Activated T-cell treated with anti-CD3 and anti-CD28 coated beads for 48 hours (primary cell): ENCODE results near the gene IL18.
"Not testable (repeated sequence)": the region's sequence is repeated elsewhere in the genome, so short reads cannot be mapped to it uniquely, and the experiment has no call there.

Source experiments
- DNase-seq: peaks from one replicate; pipeline ENCODE4 v3.0.0-alpha.2; 2020; ENCODE audit warnings: low read depth

Gene IL18

GRCh38 chr11:112121981-112122615, 41.8 kb downstream of the IL18 start:
- DNase-seq = no peak

GRCh38 chr11:112118176-112118575, 45.7 kb downstream of the IL18 start:
- DNase-seq = no peak

GRCh38 chr11:112115386-112115785, 48.5 kb downstream of the IL18 start:
- DNase-seq = no peak

GRCh38 chr11:112114460-112114859, 49.4 kb downstream of the IL18 start:
- DNase-seq = no peak

GRCh38 chr11:112113539-112114457, 50.1 kb downstream of the IL18 start:
- no peak for DNase-seq

GRCh38 chr11:112106070-112106469, 57.8 kb downstream of the IL18 start:
- DNase-seq = no peak

- no peak for DNase-seq
Measured at GRCh38 chr11:112103446-112103845, 60.4 kb downstream of the IL18 start.

- DNase-seq = no peak
Measured at GRCh38 chr11:112100462-112100861, 63.4 kb downstream of the IL18 start.

- no peak for DNase-seq
Measured at GRCh38 chr11:112097734-112098528, 66.0 kb downstream of the IL18 start.

GRCh38 chr11:112096194-112096593, 67.7 kb downstream of the IL18 start:
- no peak for DNase-seq

- not testable (repeated sequence) for DNase-seq
Measured at GRCh38 chr11:112095302-112095701, 68.6 kb downstream of the IL18 start.
